K562 (cell line): ENCODE data around the gene NOL8. TPM values are rescaled to one million over a fixed set of nuclear protein-coding genes. Genes with fewer than 3 reads are reported as not detected.
A peak's percentile ranks its signal among the peaks of the same experiment; 100 is the strongest.

Experiments
- CREB3L1 ChIP-seq: fragments of 450-650 bp; IDR thresholded peaks from 2 replicates; pipeline ENCODE4 v1.6.1; 2014; ENCODE audit warnings: low read depth, mild to moderate bottlenecking, moderate library complexity, borderline replicate concordance
- DDX20 ChIP-seq: fragments of 450-650 bp; IDR thresholded peaks from 2 replicates; pipeline ENCODE4 v1.6.1; 2016; ENCODE audit warnings: missing genetic modification characterization, low read depth, mild to moderate bottlenecking, missing compliant biosample characterization, moderate library complexity
- ETV1 ChIP-seq: fragments of 450-650 bp; conservative IDR thresholded peaks from 2 replicates; pipeline ENCODE4 v1.6.1; 2016; ENCODE audit warnings: missing genetic modification characterization, control low read depth, low read depth, missing compliant biosample characterization
- HDAC6 ChIP-seq: IDR thresholded peaks from 2 replicates; pipeline ENCODE4 v1.6.1; 2012; ENCODE audit warnings: low read depth, mild to moderate bottlenecking, control low read depth, inconsistent platforms, low read length, moderate library complexity
- HEY1 ChIP-seq: fragments of 250-450 bp; sonication (Bioruptor Pico); IDR thresholded peaks from 2 replicates; pipeline ENCODE4 v1.5.0; 2020; ENCODE audit warnings: mild to moderate bottlenecking, moderate library complexity, borderline replicate concordance
- IFI16 ChIP-seq: fragments of 250-450 bp; sonication (Bioruptor Pico); IDR thresholded peaks from 2 replicates; pipeline ENCODE4 v2.1.2; 2022; ENCODE audit warnings: mild to moderate bottlenecking, inconsistent platforms
- LEF1 ChIP-seq: fragments of 450-650 bp; IDR thresholded peaks from 2 replicates; pipeline ENCODE4 v1.6.1; 2016; ENCODE audit warnings: mild to moderate bottlenecking
- MCM5 ChIP-seq: fragments of 450-650 bp; IDR thresholded peaks from 2 replicates; pipeline ENCODE4 v1.6.1; 2016; ENCODE audit warnings: low read depth
- MCM7 ChIP-seq, 2 experiments: fragments of 450-650 bp; IDR thresholded peaks; 2 replicates each; pipeline ENCODE4 v1.6.1; 2016 to 2018
- NCOA4 ChIP-seq: fragments of 450-650 bp; IDR thresholded peaks from 2 replicates; pipeline ENCODE4 v1.6.1; 2018; ENCODE audit warnings: mild to moderate bottlenecking; ENCODE audit not compliant: partially characterized antibody
- NFATC3 ChIP-seq: fragments of 450-650 bp; IDR thresholded peaks from 2 replicates; pipeline ENCODE4 v1.6.1; 2017; ENCODE audit warnings: mild to moderate bottlenecking
- RBM39 ChIP-seq: fragments of 200-400 bp; formaldehyde crosslinking; optimal IDR thresholded peaks from 2 replicates; pipeline ENCODE3; 2018; ENCODE audit warnings: low read depth, low read length
- RHOXF2B ChIP-seq: fragments of 250-450 bp; sonication (Bioruptor Pico); conservative IDR thresholded peaks from 2 replicates; pipeline ENCODE4 v1.5.1; 2021
- RUNX1 ChIP-seq: sonication (generic); IDR thresholded peaks from 2 replicates; pipeline ENCODE4 v1.6.1; 2016; ENCODE audit warnings: antibody characterized with exemption, low read depth
- TAF7 ChIP-seq: fragments of 450-650 bp; IDR thresholded peaks from 2 replicates; pipeline ENCODE4 v1.6.1; 2016; ENCODE audit warnings: missing genetic modification characterization, missing compliant biosample characterization
- XRCC3 ChIP-seq: fragments of 450-650 bp; IDR thresholded peaks from 2 replicates; pipeline ENCODE4 v1.6.1; 2017; ENCODE audit warnings: mild to moderate bottlenecking, moderate library complexity
- ZNF165 ChIP-seq: fragments of 250-450 bp; sonication (Bioruptor Pico); IDR thresholded peaks from 2 replicates; pipeline ENCODE4 v1.4.0; 2020; ENCODE audit warnings: borderline replicate concordance
- ZNF232 ChIP-seq: sonication (generic); formaldehyde crosslinking; IDR thresholded peaks from 2 replicates; pipeline ENCODE4 v1.8.0; 2022; ENCODE audit warnings: mild to moderate bottlenecking, missing genetic modification reagents
- ZNF507 ChIP-seq: conservative IDR thresholded peaks from 2 replicates; pipeline ENCODE4 v1.6.1; 2017; ENCODE audit warnings: missing genetic modification characterization, missing compliant biosample characterization
- ZNF778 ChIP-seq: fragments of 450-650 bp; formaldehyde crosslinking; IDR thresholded peaks from 2 replicates; pipeline ENCODE4 v1.4.0; 2020; ENCODE audit warnings: mild to moderate bottlenecking, moderate library complexity
- ZSCAN32 ChIP-seq: fragments of 450-650 bp; formaldehyde crosslinking; IDR thresholded peaks from 2 replicates; pipeline ENCODE4 v1.4.0; 2020; ENCODE audit warnings: mild to moderate bottlenecking, moderate library complexity
- polyA plus RNA-seq, 8 experiments: library from polyadenylated mRNA; depleted of rRNA in 4 of 8; stranded (reverse) in 5 of 8; unstranded in 3 of 8; fragments of >200 nt; fragmentation: Nextera tagmentation in 2 of 8; fragmentation: Illumina TruSeq in 1 of 8; extraction: Ambion mirVana in 2 of 8; extraction: Trizol in 1 of 8; gene quantifications; 2 replicates each; pipeline versions ENCODE4 v1.2.1 to v1.2.3, GENCODE V29; 2011 to 2014; ENCODE audit warnings: inconsistent platforms in 1 of 8, missing spikeins in 1 of 8
- total RNA-seq, 7 experiments: library from RNA; depleted of rRNA in 6 of 7; stranded (reverse); fragments of >200 nt in 6 of 7; fragmentation: Illumina TruSeq in 2 of 7; extraction: Trizol in 2 of 7; gene quantifications; 2 replicates each; pipeline versions ENCODE4 v1.2.1 to v1.2.3, GENCODE V29; 2011 to 2021; ENCODE audit warnings: low replicate concordance in 1 of 7
- TF ChIP-seq, protein P1 (sequence below): fragments of 200-400 bp; formaldehyde crosslinking; IDR thresholded peaks from 2 replicates; pipeline ENCODE4 v1.6.1; 2017; ENCODE audit warnings: mild to moderate bottlenecking, low read depth, low read length, moderate library complexity

The NOL8 gene
- total and polyA plus RNA-seq, 9 of the 15 experiments (the other 6 are each of a cell fraction or from before 2014, with no cell fraction given): 51.3 to 91.5 (median 58.7) TPM

GRCh38 chr9:92295240-92295790, 29.8 kb downstream of the NOL8 start (continued):
- TF ChIP-seq HEY1 (no peak), TAF7 (no peak), LEF1 (peak; percentile 56; the same call in 1 of the 2 replicates), CREB3L1 (no peak), NFATC3 (no peak), MCM5 (no peak), HDAC6 (no peak), ZNF778 (CRISPR knock-in tag) (no peak), ETV1 (tag) (no peak), RUNX1 (no peak), ZSCAN32 (no peak), MCM7 (IDR thresholded peaks at IDR 0.05) (no peak), DDX20 (tag) (no peak), IFI16 (CRISPR knock-in tag) (no peak), ZNF507 (tag) (no peak), ZNF165 (CRISPR knock-in tag) (no peak), RHOXF2B (CRISPR knock-in tag) (no peak), NCOA4 (no peak), XRCC3 (no peak), RBM39 (no peak), ZNF232 (no peak)
- TF ChIP-seq, protein P1, sequence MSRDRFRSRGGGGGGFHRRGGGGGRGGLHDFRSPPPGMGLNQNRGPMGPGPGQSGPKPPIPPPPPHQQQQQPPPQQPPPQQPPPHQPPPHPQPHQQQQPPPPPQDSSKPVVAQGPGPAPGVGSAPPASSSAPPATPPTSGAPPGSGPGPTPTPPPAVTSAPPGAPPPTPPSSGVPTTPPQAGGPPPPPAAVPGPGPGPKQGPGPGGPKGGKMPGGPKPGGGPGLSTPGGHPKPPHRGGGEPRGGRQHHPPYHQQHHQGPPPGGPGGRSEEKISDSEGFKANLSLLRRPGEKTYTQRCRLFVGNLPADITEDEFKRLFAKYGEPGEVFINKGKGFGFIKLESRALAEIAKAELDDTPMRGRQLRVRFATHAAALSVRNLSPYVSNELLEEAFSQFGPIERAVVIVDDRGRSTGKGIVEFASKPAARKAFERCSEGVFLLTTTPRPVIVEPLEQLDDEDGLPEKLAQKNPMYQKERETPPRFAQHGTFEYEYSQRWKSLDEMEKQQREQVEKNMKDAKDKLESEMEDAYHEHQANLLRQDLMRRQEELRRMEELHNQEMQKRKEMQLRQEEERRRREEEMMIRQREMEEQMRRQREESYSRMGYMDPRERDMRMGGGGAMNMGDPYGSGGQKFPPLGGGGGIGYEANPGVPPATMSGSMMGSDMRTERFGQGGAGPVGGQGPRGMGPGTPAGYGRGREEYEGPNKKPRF: no peak
